Mesothelial cell of epicardium (in vitro differentiated cells): ENCODE data around the gene MAN2C1. TPM values are rescaled to one million over a fixed set of nuclear protein-coding genes. Genes with fewer than 3 reads are reported as not detected.

Experiments
- DNase-seq, 2 experiments: peaks; one replicate each; pipeline ENCODE4 v3.0.0; 2021; ENCODE audit warnings: low spot score in 2 of 2; ENCODE audit not compliant: unreplicated experiment in 2 of 2
- H3K27ac Mint-ChIP-seq: 2 replicates; pipeline ENCODE4 v1.8.0; 2021; ENCODE audit warnings: mixed read lengths
- H3K27me3 Mint-ChIP-seq: 2 replicates; pipeline ENCODE4 v1.8.0; 2021; ENCODE audit warnings: low read depth, mixed read lengths
- H3K36me3 Mint-ChIP-seq: 2 replicates; pipeline ENCODE4 v1.8.0; 2021; ENCODE audit warnings: mixed read lengths
- H3K4me1 Mint-ChIP-seq: 2 replicates; pipeline ENCODE4 v1.8.0; 2021; ENCODE audit warnings: mixed read lengths
- H3K4me3 Mint-ChIP-seq: 2 replicates; pipeline ENCODE4 v1.8.0; 2021; ENCODE audit warnings: mild to moderate bottlenecking, moderate library complexity, mixed read lengths
- H3K9me3 Mint-ChIP-seq: 2 replicates; pipeline ENCODE4 v1.8.0; 2021; ENCODE audit warnings: mixed read lengths
- CTCF ChIP-seq: fragments of 200-600 bp; sonication (generic); IDR thresholded peaks from one replicate; pipeline ENCODE4 v1.5.0; 2021; ENCODE audit warnings: antibody characterized with exemption; ENCODE audit not compliant: unreplicated experiment
- total RNA-seq: library from RNA; stranded (reverse); gene quantifications from 3 replicates; pipeline ENCODE4 v1.2.1, GENCODE V29; 2021

MAN2C1 gene
- total RNA-seq, 1 donor from 2014 or later, result 264 TPM

- Mint-ChIP-seq H3K27me3 (no peaks in the 10 kb centered on the region), H3K4me1 (peaks cover 14% of the 10 kb centered on the region), H3K9me3 (no peaks in the 10 kb centered on the region), H3K27ac (no peak overlapping the region), H3K4me3 (no peak overlapping the region), H3K36me3 (peaks cover 1% of the 10 kb centered on the region)
- no peak for TF ChIP-seq CTCF
- no peak for DNase-seq
These were observed 3.5 kb downstream of the MAN2C1 start for GRCh38 chr15:75364881-75365280.

GRCh38 chr15:75363786-75364185, 4.6 kb downstream of the MAN2C1 start:
- TF ChIP-seq CTCF, result no peak
- H3K27me3 Mint-ChIP-seq, result no peaks in the 10 kb centered on the region

GRCh38 chr15:75362642-75363249, 5.7 kb downstream of the MAN2C1 start:
- H3K4me3 Mint-ChIP-seq, result no peak overlapping the region
- peaks cover 1% of the 10 kb centered on the region for H3K36me3 Mint-ChIP-seq
- no peaks in the 10 kb centered on the region for H3K27me3 Mint-ChIP-seq
- no peaks in the 10 kb centered on the region for H3K4me1 Mint-ChIP-seq
- H3K27ac Mint-ChIP-seq, result no peak overlapping the region
- DNase-seq, result no peak
- TF ChIP-seq CTCF, result no peak
- no peaks in the 10 kb centered on the region for H3K9me3 Mint-ChIP-seq

More at GRCh38 chr15:75363786-75364185, 4.6 kb downstream of the MAN2C1 start:
- Mint-ChIP-seq H3K4me3 (no peak overlapping the region), H3K4me1 (peaks cover 3% of the 10 kb centered on the region), H3K27ac (no peak overlapping the region), H3K9me3 (no peaks in the 10 kb centered on the region), H3K36me3 (peaks cover 1% of the 10 kb centered on the region)
- DNase-seq, result no peak

GRCh38 chr15:75361989-75362641, 6.3 kb downstream of the MAN2C1 start:
- Mint-ChIP-seq H3K4me3 (no peak overlapping the region), H3K27ac (no peak overlapping the region), H3K9me3 (no peaks in the 10 kb centered on the region), H3K4me1 (no peaks in the 10 kb centered on the region), H3K36me3 (peaks cover 1% of the 10 kb centered on the region), H3K27me3 (no peaks in the 10 kb centered on the region)
- no peak for TF ChIP-seq CTCF
- no peak for DNase-seq

GRCh38 chr15:75361361-75361988, 6.9 kb downstream of the MAN2C1 start:
- DNase-seq, result no peak
- Mint-ChIP-seq H3K4me1 (no peaks in the 10 kb centered on the region), H3K27ac (no peak overlapping the region), H3K36me3 (peaks cover 1% of the 10 kb centered on the region), H3K9me3 (no peaks in the 10 kb centered on the region), H3K4me3 (no peak overlapping the region), H3K27me3 (no peaks in the 10 kb centered on the region)
- no peak for TF ChIP-seq CTCF
